Measurements from ENCODE around the gene PAWR. TPM values are rescaled to one million over a fixed set of nuclear protein-coding genes. Genes with fewer than 3 reads are reported as not detected.

The PAWR gene
- total RNA-seq, 4 donors from 2014 or later = 86.7 to 174 (median 95.8) TPM

DNA sequence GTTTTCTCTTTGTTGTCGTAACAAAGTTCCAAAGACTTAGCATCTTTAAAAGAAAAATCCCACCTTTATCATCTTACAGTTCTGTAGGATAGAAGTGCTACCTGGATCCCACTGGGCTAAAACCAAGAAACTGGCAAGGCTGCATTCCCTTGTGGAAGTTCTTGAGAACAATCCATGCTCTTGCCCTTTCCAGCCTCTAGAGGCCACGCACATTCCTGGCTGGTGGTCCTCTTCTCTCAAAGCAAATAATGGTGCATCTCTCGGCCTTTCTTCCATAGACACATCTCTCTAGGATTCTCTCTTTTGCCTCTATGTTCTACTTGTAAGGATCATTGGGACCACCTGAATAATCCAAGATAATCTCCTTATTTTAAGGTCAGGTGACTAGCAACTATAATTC lies 8.2 kb upstream of the PAWR start:
- TF ChIP-seq CTCF (IDR thresholded peaks at IDR 0.05) = no peak
- no peak for TF ChIP-seq POLR2A (IDR thresholded peaks at IDR 0.05)
- DNase-seq = no peak
- Histone ChIP-seq H3K36me3 (no peaks in the 10 kb centered on the region), H3K27me3 (no peaks in the 10 kb centered on the region), H3K4me3 (no peak overlapping the region), H3K27ac (no peak overlapping the region), H3K4me1 (no peaks in the 10 kb centered on the region), H3K9me3 (no peaks in the 10 kb centered on the region)

DNA sequence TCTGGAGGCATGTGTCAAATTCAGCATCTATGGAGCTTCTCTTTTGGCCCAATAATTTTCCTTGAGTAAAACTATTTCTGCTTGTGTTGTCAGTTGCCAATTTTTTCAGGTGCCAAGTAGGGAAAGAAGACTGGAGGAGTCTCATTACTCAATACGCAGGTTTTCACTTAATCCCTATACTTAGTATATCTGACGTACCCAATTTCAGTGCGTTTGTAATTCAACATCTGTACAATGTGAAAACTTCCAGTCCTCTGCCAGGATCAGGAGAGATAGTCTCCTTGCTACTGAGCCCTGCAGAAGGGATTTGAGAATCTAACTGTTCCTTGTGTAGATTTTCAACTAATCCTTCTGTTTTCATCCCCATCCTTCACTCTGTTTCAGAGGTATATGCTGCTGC lies 5.7 kb upstream of the PAWR start:
- DNase-seq = no peak
- no peak overlapping the region for H3K27ac ChIP-seq
- H3K4me1 ChIP-seq = no peaks in the 10 kb centered on the region
- no peaks in the 10 kb centered on the region for H3K9me3 ChIP-seq
- no peak overlapping the region for H3K4me3 ChIP-seq
- no peaks in the 10 kb centered on the region for H3K36me3 ChIP-seq
- no peak for TF ChIP-seq CTCF (IDR thresholded peaks at IDR 0.05)
- no peak for TF ChIP-seq POLR2A (IDR thresholded peaks at IDR 0.05)
- no peaks in the 10 kb centered on the region for H3K27me3 ChIP-seq

DNA sequence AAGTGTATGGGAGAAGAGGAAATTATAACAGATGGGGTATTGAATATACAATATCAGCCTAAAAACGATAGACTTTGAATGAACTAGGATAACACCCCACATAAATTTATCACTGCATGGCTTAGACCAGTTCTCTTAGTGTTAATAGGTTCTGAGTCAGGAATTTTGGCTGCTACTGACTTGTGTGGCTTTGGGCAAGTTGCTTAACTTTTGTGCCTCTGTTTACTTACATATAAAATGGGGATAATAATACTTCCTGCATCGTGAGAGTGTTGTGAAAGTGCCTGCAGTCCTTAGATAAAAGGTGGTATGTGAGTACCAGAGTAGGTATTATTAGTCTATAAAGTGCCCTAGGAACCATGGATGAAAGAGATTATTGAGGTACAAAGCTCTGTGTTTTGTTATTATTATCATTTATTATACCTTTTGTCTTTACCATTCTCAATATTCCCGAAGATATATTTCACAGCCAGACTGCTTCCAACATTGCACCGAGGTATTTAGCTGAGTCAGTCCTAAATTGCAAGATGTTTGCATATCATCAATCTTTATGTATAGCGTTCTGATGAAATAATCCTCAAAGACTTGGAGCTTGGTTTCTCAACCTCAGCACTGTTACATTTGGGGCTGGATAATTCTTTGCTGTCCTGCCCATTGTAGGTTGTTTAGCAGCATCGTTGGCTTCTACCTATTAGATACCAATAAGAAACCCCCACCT lies 2.3 kb upstream of the PAWR start:
- no peak overlapping the region for H3K27ac ChIP-seq
- TF ChIP-seq POLR2A (IDR thresholded peaks at IDR 0.05) (no peak), CTCF (IDR thresholded peaks at IDR 0.05) (no peak)
- H3K4me3 ChIP-seq = peak overlapping the region in 2 of 4 donors; percentile 80 to 91
- DNase-seq = no peak
- H3K4me1 ChIP-seq = no peaks in the 10 kb centered on the region
- H3K9me3 ChIP-seq = no peaks in the 10 kb centered on the region
- no peaks in the 10 kb centered on the region for H3K27me3 ChIP-seq
- no peaks in the 10 kb centered on the region for H3K36me3 ChIP-seq

GRCh38 chr12:79691511-79692248 lies 916 bp upstream of the PAWR start:
- Histone ChIP-seq H3K4me1 (peaks cover 0 to 1% (median 0%) of the 10 kb centered on the region in 4 donors), H3K27me3 (no peaks in the 10 kb centered on the region), H3K9me3 (no peaks in the 10 kb centered on the region), H3K36me3 (no peaks in the 10 kb centered on the region), H3K4me3 (peak overlapping the region; percentile 77 to 91 (median 83)), H3K27ac (peak overlapping the region; percentile 86 to 92 (median 90))
- TF ChIP-seq CTCF (IDR thresholded peaks at IDR 0.05) (no peak), POLR2A (IDR thresholded peaks at IDR 0.05) (no peak)
- DNase-seq = no peak

GRCh38 chr12:79690142-79690637 lies 574 bp downstream of the PAWR start:
- DNase-seq = peak in 2 of 3 donors; percentile 38 to 63
- Histone ChIP-seq H3K9me3 (no peaks in the 10 kb centered on the region), H3K27me3 (no peaks in the 10 kb centered on the region), H3K27ac (peak overlapping the region; percentile 86 to 92 (median 90)), H3K4me1 (peaks cover 0 to 13% (median 0%) of the 10 kb centered on the region in 4 donors), H3K36me3 (no peaks in the 10 kb centered on the region), H3K4me3 (peak overlapping the region; percentile 77 to 91 (median 83))
- no peak for TF ChIP-seq POLR2A (IDR thresholded peaks at IDR 0.05)
- TF ChIP-seq CTCF (IDR thresholded peaks at IDR 0.05) = no peak

All from Peyer's patch (tissue), 4 donors.